ENCODE data around the gene BTNL9.

The BTNL9 gene

DNA sequence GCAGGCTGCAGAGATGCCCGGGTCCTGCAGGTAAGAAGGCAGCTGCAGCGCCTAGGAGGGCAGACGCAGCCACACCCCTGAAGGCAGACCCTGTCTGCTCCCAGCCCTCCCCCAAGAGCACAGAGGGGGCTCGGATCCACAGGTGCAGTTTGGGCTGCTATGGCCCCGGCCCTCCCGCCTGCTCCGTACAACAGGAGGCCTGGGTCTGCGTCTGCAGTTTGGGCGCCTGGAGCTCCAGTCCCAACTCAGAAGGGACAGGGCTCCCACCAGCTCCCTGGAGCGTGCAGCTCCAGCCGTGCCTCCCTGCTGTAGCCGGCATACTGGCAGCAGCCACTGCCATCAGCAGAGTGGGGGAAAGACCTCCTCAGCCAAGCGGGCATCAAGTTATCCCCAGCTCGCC, 30.5 kb downstream of the BTNL9 start:
- no peak overlapping the region for H3K4me3 ChIP-seq (replicated peaks in 1 of 2; ENCODE audit: low read depth in 2 of 2, low read length in 2 of 2)
- DNase-seq (ENCODE audit: low read depth in 2 of 2): no peak
- TF ChIP-seq, protein P1, sequence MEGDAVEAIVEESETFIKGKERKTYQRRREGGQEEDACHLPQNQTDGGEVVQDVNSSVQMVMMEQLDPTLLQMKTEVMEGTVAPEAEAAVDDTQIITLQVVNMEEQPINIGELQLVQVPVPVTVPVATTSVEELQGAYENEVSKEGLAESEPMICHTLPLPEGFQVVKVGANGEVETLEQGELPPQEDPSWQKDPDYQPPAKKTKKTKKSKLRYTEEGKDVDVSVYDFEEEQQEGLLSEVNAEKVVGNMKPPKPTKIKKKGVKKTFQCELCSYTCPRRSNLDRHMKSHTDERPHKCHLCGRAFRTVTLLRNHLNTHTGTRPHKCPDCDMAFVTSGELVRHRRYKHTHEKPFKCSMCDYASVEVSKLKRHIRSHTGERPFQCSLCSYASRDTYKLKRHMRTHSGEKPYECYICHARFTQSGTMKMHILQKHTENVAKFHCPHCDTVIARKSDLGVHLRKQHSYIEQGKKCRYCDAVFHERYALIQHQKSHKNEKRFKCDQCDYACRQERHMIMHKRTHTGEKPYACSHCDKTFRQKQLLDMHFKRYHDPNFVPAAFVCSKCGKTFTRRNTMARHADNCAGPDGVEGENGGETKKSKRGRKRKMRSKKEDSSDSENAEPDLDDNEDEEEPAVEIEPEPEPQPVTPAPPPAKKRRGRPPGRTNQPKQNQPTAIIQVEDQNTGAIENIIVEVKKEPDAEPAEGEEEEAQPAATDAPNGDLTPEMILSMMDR (IDR thresholded peaks at IDR 0.05; ENCODE audit: low read depth, low read length): no peak

- TF ChIP-seq, protein P1 (IDR thresholded peaks at IDR 0.05; ENCODE audit: low read depth, low read length): no peak
- no peak overlapping the region for H3K4me3 ChIP-seq (replicated peaks in 1 of 2; ENCODE audit: low read depth in 2 of 2, low read length in 2 of 2)
- DNase-seq (ENCODE audit: low read depth in 2 of 2): no peak
Observed at GRCh38 chr5:181071257-181071656, 31.2 kb downstream of the BTNL9 start.

- TF ChIP-seq, protein P1 (IDR thresholded peaks at IDR 0.05; ENCODE audit: low read depth, low read length): no peak
- no peak overlapping the region for H3K4me3 ChIP-seq (replicated peaks in 1 of 2; ENCODE audit: low read depth in 2 of 2, low read length in 2 of 2)
- DNase-seq (ENCODE audit: low read depth in 2 of 2): no peak
Observed at GRCh38 chr5:181076920-181077319, 36.9 kb downstream of the BTNL9 start.

DNA sequence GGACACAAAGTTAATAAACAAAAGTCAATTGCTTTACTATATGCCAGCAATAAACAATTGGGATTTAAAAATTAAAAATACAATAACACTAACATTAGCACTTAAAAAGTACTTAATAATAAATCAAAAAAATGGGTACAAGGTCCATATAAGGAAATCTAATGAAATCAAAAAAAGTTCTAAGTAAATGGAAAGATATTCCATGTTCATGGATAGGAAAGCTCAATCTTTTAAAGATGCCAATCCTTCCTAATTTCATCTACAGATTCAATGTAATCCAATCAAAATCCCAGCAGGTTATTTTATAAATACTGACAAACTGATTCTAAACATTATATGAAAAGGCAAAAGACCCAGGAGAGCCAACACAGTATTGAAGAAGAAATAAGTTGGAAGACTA, 41.9 kb downstream of the BTNL9 start:
- no peak overlapping the region for H3K4me3 ChIP-seq (replicated peaks in 1 of 2; ENCODE audit: low read depth in 2 of 2, low read length in 2 of 2)
- TF ChIP-seq, protein P1 (IDR thresholded peaks at IDR 0.05; ENCODE audit: low read depth, low read length): no peak
- DNase-seq (ENCODE audit: low read depth in 2 of 2): no peak

DNA sequence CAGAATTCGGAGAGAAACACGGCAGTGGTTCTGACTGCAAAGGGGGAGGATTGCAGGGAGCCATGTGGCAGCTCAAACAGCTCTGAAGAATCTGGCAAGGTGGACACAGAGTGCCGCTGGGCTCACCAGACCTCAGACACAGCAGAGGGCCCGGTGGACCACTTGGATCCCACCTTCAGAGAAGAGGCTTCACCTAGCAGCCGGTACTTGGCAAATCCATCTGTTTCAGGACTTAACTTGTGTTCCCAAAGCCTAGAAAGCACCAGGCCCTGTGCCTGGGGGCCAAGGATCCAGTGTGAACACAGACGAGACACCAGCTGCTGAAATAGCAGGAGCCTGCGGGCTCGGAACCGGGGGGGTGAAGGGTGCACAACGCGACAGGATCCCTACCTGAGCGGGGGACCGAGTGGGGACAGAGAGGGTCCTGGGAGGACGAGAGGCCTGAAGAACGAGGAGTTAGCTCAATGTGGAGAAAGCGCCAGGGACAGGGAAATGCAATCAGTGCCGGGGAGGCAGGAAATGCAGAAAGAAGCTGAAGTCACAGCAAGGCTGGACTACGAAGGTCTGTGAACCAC, 44.6 kb downstream of the BTNL9 start:
- no peak for DNase-seq (ENCODE audit: low read depth in 2 of 2)
- no peak overlapping the region for H3K4me3 ChIP-seq (replicated peaks in 1 of 2; ENCODE audit: low read depth in 2 of 2, low read length in 2 of 2)
- TF ChIP-seq, protein P1 (IDR thresholded peaks at IDR 0.05; ENCODE audit: low read depth, low read length): no peak

DNA sequence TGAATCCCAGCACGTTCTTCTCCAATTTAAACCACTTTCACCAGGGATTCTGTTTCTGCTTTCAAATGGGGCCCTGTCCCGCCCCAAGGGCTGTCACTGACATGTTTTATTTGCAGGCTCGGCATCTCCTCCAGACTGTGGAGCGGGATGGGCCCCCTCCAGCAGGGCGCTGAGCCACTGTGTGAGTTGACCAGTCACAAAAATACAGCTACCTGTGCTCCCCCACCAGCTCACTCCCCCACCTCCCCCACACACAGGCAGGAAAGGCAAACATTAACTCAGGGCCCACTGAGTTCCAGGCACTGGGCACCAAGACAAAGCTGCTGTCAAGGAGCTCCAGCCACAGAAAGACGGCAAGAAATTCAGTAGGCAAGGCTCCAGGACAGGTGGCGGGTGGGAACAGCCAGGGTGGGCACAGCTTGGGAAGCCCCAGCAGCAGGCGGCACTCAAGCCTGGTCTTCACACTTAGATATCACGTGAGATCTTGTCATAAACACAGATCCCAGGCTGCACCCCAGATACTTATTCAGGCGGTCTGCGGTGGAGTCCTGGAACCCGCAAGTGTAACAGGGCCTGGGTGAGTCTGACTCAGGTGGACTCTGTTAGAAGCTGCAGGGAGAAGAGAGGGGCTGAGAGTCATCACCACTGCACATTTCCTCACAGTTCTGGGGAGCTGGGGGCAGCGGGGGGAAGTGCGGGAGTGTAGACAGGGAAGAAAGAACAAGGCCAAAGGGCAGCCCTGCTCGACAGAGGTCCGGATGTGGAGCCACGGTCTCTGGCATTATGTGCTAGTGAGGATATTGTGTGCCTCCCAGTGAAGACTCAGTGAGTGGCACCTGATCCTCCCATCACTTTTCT, 46.2 kb downstream of the BTNL9 start:
- no peak for DNase-seq (ENCODE audit: low read depth in 2 of 2)
- no peak overlapping the region for H3K4me3 ChIP-seq (replicated peaks in 1 of 2; ENCODE audit: low read depth in 2 of 2, low read length in 2 of 2)
- TF ChIP-seq, protein P1 (IDR thresholded peaks at IDR 0.05; ENCODE audit: low read depth, low read length): no peak

Measured in cardiac fibroblast (primary cell).